Activated CD4-positive, alpha-beta T cell treated with anti-CD3 and anti-CD28 coated beads for 48 hours (primary cell): ENCODE results near the gene GOLGA8T.
"Not testable (repeated sequence)": the region's sequence is repeated elsewhere in the genome, so short reads cannot be mapped to it uniquely, and the experiment has no call there.

ENCODE experiments used
- DNase-seq: peaks from one replicate; pipeline ENCODE4 v3.0.0-alpha.2; 2020

The GOLGA8T gene

DNA sequence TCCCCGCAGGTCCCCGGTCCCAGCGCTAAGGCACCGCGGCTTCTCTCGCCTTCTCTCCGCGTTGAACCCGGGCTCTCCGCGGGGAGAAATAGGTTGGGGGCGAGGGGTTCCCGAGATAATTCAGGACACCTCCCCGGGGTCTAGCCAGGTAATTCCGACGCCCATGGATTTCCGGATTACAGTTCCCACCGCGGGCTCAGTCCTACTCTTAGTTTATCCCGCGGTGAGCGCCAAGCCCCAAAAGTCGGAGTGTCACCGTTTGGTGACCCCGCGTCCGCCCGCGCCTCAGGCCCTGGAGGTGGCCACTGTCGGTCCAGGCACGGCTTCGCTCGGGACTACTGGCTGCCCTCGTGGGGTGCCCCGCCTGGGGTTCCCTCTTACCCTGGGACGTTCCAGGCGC, 56.8 kb downstream of the GOLGA8T start:
- not testable (repeated sequence) for DNase-seq

DNA sequence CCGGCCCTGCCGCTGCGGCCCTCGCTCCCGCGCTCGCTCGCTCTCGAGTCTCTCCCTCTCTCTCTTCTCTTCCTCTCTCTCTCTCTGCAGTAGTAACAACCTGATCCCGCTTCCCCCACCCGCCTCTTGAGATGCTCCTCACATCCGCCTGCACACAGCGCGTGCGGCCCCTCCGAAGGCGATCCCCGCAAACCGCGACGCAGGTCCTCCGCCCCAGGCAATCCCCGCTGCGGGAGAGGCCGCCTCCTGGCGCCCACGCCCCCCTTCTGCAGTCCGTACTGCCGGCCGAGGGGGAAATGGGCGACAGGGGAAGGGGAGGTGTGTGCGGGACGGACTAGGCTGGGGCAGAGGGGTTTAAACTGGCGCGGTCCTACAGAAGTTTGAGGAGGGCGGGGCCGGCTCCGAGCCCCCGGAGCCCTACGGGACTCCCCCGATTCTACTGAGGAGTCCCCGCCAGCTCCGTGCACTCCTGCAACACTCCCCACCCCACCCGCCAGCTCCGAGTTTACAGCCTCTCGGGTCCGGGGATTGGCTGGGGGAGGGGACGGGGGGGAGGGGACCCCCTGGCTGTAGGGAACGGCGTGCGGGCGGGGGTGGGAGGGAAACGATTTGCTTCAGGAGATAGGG, 57.4 kb downstream of the GOLGA8T start:
- DNase-seq = not testable (repeated sequence)

DNA sequence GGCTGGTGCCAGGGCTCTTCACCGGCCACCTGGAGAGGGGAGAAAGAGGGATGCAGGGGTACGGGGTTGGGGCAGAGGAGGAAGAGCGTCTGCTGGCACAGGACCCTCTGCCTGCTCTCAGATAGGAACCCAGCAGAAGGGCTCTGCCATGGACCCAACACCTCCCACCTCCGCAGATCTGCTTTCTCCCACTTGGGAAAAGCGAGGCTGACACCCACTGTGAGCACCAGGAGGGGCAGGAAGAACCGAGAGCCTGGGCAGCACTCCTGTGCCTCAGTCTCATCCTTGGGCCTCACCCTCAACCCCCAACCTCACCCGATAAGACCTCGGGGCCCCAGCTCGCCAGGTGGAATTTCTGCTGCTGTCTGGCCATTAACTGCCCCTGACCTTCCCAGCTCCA, 58.0 kb downstream of the GOLGA8T start:
- DNase-seq = not testable (repeated sequence)
